ENCODE results near the gene RBM7.

DNA sequence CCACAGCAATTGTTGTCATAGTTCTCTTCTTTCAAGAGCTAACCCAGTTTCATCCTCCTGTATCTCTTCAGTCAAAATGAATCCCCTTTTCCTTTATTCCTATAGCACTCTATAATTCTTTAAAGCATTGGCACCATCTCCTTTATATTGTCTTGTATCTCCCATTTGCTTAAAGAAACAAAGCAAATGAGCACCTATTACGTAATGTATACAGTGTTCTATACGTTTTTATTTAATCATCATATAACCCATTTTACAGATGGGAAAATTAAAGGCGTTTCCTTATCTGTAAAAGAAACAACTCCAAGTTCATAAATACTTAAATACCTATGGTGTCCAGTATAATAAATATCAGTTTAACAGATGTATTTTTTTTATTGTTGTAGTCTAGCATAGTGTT lies 32.4 kb downstream of the RBM7 start:
- TF ChIP-seq, protein P1, sequence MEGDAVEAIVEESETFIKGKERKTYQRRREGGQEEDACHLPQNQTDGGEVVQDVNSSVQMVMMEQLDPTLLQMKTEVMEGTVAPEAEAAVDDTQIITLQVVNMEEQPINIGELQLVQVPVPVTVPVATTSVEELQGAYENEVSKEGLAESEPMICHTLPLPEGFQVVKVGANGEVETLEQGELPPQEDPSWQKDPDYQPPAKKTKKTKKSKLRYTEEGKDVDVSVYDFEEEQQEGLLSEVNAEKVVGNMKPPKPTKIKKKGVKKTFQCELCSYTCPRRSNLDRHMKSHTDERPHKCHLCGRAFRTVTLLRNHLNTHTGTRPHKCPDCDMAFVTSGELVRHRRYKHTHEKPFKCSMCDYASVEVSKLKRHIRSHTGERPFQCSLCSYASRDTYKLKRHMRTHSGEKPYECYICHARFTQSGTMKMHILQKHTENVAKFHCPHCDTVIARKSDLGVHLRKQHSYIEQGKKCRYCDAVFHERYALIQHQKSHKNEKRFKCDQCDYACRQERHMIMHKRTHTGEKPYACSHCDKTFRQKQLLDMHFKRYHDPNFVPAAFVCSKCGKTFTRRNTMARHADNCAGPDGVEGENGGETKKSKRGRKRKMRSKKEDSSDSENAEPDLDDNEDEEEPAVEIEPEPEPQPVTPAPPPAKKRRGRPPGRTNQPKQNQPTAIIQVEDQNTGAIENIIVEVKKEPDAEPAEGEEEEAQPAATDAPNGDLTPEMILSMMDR (IDR thresholded peaks at IDR 0.05) = no peak
- TF ChIP-seq POLR2A (IDR thresholded peaks at IDR 0.05) = no peak
